NB4 (cell line): Measurements from ENCODE around the gene TBC1D13.
"Not testable (repeated sequence)": the region's sequence is repeated elsewhere in the genome, so short reads cannot be mapped to it uniquely, and the experiment has no call there.

ENCODE experiments used
- MAX ChIP-seq: IDR thresholded peaks from 2 replicates; pipeline ENCODE4 v1.6.1; 2011; ENCODE audit warnings: low read depth, low read length
- MYC ChIP-seq: IDR thresholded peaks from 2 replicates; pipeline ENCODE4 v1.6.1; 2011; ENCODE audit warnings: low read depth, low read length
- POLR2A ChIP-seq: IDR thresholded peaks from 2 replicates; pipeline ENCODE4 v1.6.1; 2011; ENCODE audit warnings: mild to moderate bottlenecking; ENCODE audit not compliant: insufficient read length; ENCODE audit errors: extremely low read depth
- TF ChIP-seq, protein P1 (sequence below): IDR thresholded peaks from one replicate; pipeline ENCODE4 v1.5.1; 2012; ENCODE audit warnings: low read depth, low read length

GRCh38 chr9:128852646-128853045 lies 65.6 kb downstream of the TBC1D13 start:
- TF ChIP-seq, protein P1, sequence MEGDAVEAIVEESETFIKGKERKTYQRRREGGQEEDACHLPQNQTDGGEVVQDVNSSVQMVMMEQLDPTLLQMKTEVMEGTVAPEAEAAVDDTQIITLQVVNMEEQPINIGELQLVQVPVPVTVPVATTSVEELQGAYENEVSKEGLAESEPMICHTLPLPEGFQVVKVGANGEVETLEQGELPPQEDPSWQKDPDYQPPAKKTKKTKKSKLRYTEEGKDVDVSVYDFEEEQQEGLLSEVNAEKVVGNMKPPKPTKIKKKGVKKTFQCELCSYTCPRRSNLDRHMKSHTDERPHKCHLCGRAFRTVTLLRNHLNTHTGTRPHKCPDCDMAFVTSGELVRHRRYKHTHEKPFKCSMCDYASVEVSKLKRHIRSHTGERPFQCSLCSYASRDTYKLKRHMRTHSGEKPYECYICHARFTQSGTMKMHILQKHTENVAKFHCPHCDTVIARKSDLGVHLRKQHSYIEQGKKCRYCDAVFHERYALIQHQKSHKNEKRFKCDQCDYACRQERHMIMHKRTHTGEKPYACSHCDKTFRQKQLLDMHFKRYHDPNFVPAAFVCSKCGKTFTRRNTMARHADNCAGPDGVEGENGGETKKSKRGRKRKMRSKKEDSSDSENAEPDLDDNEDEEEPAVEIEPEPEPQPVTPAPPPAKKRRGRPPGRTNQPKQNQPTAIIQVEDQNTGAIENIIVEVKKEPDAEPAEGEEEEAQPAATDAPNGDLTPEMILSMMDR, result not testable (repeated sequence)
- TF ChIP-seq MYC, POLR2A, MAX: not testable (repeated sequence)
